ENCODE data around the gene OR2AG1. TPM values are rescaled to one million over a fixed set of nuclear protein-coding genes. Genes with fewer than 3 reads are reported as not detected.

OR2AG1 gene
- total and polyA plus RNA-seq, 2 experiments from 2014 or later = 0.16 TPM; not detected in 1

DNA sequence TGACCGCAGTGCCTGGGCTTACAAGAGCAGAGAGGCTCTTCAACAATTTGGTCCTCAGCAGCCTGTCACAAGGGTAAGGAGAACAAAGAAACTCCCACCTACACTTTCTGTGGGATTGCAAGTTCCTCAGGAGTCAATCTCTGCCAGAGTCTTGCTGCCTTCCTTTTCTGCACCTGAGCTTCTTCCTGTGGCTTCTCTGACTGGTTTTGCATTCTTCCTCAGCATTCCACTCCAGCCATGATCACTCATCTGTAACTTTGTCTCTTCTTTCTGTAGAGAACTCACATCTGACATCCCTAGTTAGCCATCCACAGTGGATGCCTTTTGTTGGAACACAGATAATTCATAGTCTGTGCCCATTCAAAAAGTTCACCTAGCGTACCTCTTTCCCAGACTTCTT is 30.8 kb downstream of the OR2AG1 start (continued):
- TF ChIP-seq ZNF114 (CRISPR knock-in tag; IDR thresholded peaks at IDR 0.05) (no peak), NANOG (IDR thresholded peaks at IDR 0.05; ENCODE audit: borderline replicate concordance) (no peak), JUNB (IDR thresholded peaks at IDR 0.05; ENCODE audit: unreplicated experiment) (no peak), POLR2AphosphoS5 (IDR thresholded peaks at IDR 0.05; ENCODE audit: low read depth) (no peak), EZH2phosphoT487 (IDR thresholded peaks at IDR 0.05; ENCODE audit: unreplicated experiment) (no peak), CREB1 (CRISPR knock-in tag; IDR thresholded peaks at IDR 0.05; ENCODE audit: low read depth) (no peak), EZH2 (IDR thresholded peaks at IDR 0.05; ENCODE audit: low read depth, unreplicated experiment) (no peak)
- TF ChIP-seq, protein P1, sequence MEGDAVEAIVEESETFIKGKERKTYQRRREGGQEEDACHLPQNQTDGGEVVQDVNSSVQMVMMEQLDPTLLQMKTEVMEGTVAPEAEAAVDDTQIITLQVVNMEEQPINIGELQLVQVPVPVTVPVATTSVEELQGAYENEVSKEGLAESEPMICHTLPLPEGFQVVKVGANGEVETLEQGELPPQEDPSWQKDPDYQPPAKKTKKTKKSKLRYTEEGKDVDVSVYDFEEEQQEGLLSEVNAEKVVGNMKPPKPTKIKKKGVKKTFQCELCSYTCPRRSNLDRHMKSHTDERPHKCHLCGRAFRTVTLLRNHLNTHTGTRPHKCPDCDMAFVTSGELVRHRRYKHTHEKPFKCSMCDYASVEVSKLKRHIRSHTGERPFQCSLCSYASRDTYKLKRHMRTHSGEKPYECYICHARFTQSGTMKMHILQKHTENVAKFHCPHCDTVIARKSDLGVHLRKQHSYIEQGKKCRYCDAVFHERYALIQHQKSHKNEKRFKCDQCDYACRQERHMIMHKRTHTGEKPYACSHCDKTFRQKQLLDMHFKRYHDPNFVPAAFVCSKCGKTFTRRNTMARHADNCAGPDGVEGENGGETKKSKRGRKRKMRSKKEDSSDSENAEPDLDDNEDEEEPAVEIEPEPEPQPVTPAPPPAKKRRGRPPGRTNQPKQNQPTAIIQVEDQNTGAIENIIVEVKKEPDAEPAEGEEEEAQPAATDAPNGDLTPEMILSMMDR (conservative IDR thresholded peaks at IDR 0.05; ENCODE audit: low read depth in 2 of 2) = no peak
- TF ChIP-seq, protein P2, sequence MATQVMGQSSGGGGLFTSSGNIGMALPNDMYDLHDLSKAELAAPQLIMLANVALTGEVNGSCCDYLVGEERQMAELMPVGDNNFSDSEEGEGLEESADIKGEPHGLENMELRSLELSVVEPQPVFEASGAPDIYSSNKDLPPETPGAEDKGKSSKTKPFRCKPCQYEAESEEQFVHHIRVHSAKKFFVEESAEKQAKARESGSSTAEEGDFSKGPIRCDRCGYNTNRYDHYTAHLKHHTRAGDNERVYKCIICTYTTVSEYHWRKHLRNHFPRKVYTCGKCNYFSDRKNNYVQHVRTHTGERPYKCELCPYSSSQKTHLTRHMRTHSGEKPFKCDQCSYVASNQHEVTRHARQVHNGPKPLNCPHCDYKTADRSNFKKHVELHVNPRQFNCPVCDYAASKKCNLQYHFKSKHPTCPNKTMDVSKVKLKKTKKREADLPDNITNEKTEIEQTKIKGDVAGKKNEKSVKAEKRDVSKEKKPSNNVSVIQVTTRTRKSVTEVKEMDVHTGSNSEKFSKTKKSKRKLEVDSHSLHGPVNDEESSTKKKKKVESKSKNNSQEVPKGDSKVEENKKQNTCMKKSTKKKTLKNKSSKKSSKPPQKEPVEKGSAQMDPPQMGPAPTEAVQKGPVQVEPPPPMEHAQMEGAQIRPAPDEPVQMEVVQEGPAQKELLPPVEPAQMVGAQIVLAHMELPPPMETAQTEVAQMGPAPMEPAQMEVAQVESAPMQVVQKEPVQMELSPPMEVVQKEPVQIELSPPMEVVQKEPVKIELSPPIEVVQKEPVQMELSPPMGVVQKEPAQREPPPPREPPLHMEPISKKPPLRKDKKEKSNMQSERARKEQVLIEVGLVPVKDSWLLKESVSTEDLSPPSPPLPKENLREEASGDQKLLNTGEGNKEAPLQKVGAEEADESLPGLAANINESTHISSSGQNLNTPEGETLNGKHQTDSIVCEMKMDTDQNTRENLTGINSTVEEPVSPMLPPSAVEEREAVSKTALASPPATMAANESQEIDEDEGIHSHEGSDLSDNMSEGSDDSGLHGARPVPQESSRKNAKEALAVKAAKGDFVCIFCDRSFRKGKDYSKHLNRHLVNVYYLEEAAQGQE (IDR thresholded peaks at IDR 0.05; ENCODE audit: unreplicated experiment) = no peak

DNA sequence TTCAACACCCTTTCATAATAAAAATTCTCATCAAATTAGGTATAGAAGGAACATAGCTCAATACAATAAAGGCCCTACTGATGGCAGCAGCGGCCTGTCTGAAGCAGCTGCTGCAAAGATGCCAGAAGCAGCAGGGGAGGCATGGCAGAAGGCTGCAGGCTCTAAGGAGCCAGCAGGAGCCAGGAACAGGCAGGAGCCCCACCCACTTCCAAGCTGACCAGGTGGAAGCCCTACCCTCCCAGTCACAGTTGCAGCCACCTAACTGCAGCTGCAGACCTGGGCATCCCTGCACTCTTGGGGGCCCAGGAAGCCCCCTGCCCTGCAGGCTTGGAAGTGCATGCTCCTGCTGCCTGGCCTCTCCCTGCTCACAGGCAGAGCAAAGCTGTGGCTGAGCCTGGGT is 34.9 kb downstream of the OR2AG1 start:
- H3K27me3 ChIP-seq (ENCODE audit: insufficient read depth) = no peaks in the 10 kb centered on the region
- Mint-ChIP-seq H3K4me1 (peaks cover 4% of the 10 kb centered on the region; the same call in 1 of the 3 replicates), H3K27ac (no peak overlapping the region), H3K36me3 (ENCODE audit: low read depth) (peaks cover 10% of the 10 kb centered on the region), H3K4me3 (no peak overlapping the region), H3K27me3 (ENCODE audit: insufficient read depth, low read depth, poor library complexity) (peaks cover under 1% of the 10 kb centered on the region), H3K9me3 (peaks cover 18% of the 10 kb centered on the region; the same call in 2 of the 3 replicates)
- H4K20me1 ChIP-seq (replicated peaks; ENCODE audit: insufficient read depth) = no peaks in the 10 kb centered on the region
- H3K4me1 ChIP-seq (ENCODE audit: insufficient read depth) = no peaks in the 10 kb centered on the region
- H3K36me3 ChIP-seq (ENCODE audit: insufficient read depth) = no peaks in the 10 kb centered on the region
- no peaks in the 10 kb centered on the region for H3K9me2 ChIP-seq (ENCODE audit: insufficient read depth)
- no peaks in the 10 kb centered on the region for H3K79me2 ChIP-seq (replicated peaks; ENCODE audit: insufficient read depth)
- ATAC-seq (peak; percentile 100), DNase-seq (ENCODE audit: low spot score) (peak; percentile 70)
- H3F3A ChIP-seq (replicated peaks; ENCODE audit: low read depth) = no peaks in the 10 kb centered on the region
- TF ChIP-seq, protein P3, sequence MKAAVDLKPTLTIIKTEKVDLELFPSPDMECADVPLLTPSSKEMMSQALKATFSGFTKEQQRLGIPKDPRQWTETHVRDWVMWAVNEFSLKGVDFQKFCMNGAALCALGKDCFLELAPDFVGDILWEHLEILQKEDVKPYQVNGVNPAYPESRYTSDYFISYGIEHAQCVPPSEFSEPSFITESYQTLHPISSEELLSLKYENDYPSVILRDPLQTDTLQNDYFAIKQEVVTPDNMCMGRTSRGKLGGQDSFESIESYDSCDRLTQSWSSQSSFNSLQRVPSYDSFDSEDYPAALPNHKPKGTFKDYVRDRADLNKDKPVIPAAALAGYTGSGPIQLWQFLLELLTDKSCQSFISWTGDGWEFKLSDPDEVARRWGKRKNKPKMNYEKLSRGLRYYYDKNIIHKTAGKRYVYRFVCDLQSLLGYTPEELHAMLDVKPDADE (IDR thresholded peaks at IDR 0.05) = no peak
- TF ChIP-seq CREB1 (CRISPR knock-in tag; IDR thresholded peaks at IDR 0.05; ENCODE audit: low read depth) = no peak
- TF ChIP-seq, protein P1 (conservative IDR thresholded peaks at IDR 0.05; ENCODE audit: low read depth in 2 of 2) = peak; percentile 46 to 62
- no peak overlapping the region for H3K4me3 ChIP-seq
- H2AFZ ChIP-seq = no peak overlapping the region
- H3K4me2 ChIP-seq = no peak overlapping the region
- no peak overlapping the region for H3K27ac ChIP-seq (ENCODE audit: low read depth)

Data from GM23338 (cell line).